GM12878 (cell line): ENCODE data around the gene KLF18. TPM values are rescaled to one million over a fixed set of nuclear protein-coding genes. Genes with fewer than 3 reads are reported as not detected.

Experiments
- ATAC-seq: fragments of 200-7000 bp; cut with Tn5 transposase; 3 replicates; pipeline ENCODE4 v1.9.1; 2020; ENCODE audit warnings: mild to moderate bottlenecking, moderate library complexity
- BruUV-seq: library from RNA; stranded (reverse); fragments of 400-500 nt; replicated peaks from 2 replicates; lab custom pipeline; 2021; lab: Mats Ljungman, UMichigan
- CTCF ChIA-PET: fragments of 300-600 bp; sonication (Branson Sonifier 250); formaldehyde crosslinking; extraction: SDS; loops from one replicate; lab custom pipeline; 2021; ENCODE audit warnings: inconsistent platforms; lab: Yijun Ruan, JAX
- POLR2A ChIA-PET: fragments of 350-600 bp; formaldehyde crosslinking; extraction: SDS; loops from one replicate; lab custom pipeline; 2021; ENCODE audit warnings: inconsistent platforms; lab: Charles Lee
- RAD21 ChIA-PET: fragments of 300-600 bp; sonication (Branson Sonifier 250); formaldehyde crosslinking; loops from one replicate; lab custom pipeline; 2023; ENCODE audit warnings: antibody characterized with exemption; ENCODE audit not compliant: unreplicated experiment; lab: Charles Lee
- SMC1A ChIA-PET: fragments of 300-600 bp; sonication (Branson Sonifier 250); formaldehyde crosslinking; loops from one replicate; lab custom pipeline; 2023; ENCODE audit not compliant: unreplicated experiment, uncharacterized antibody; lab: Charles Lee
- DNase-seq: peaks from one replicate; pipeline ENCODE4 v3.0.0-alpha.2; 2011; ENCODE audit warnings: low read depth, low spot score
- FAIRE-seq: peaks from 3 replicates; lab custom pipeline; 2011; peaks lifted over from hg19 to GRCh38; lab: Jason Lieb, UNC
- H2AFZ ChIP-seq: 2 replicates; pipeline ENCODE4 v1.6.0; 2011; ENCODE audit warnings: low read depth, low read length, control low read depth; ENCODE audit not compliant: control insufficient read depth
- H3K27ac ChIP-seq: 2 replicates; pipeline ENCODE4 v1.5.1; 2011; ENCODE audit warnings: control low read depth; ENCODE audit not compliant: control insufficient read depth, insufficient read depth
- H3K27me3 ChIP-seq, 2 experiments: replicated peaks in 1 of 2; 2 replicates each; pipeline versions ENCODE4 v1.6.0 to v1.6.1; 2011; ENCODE audit warnings: low read length in 1 of 2; ENCODE audit not compliant: control insufficient read depth in 2 of 2, insufficient read depth in 2 of 2
- H3K36me3 ChIP-seq, 2 experiments: 2 replicates each; pipeline ENCODE4 v1.5.1; 2011; ENCODE audit warnings: low read length in 1 of 2; ENCODE audit not compliant: control insufficient read depth in 2 of 2, insufficient read depth in 2 of 2
- H3K4me1 ChIP-seq: 2 replicates; pipeline ENCODE4 v1.6.1; 2011; ENCODE audit warnings: mild to moderate bottlenecking, low read length, moderate library complexity, mixed read lengths; ENCODE audit not compliant: control insufficient read depth, insufficient read depth
- H3K4me2 ChIP-seq: 2 replicates; pipeline ENCODE4 v1.6.0; 2011; ENCODE audit warnings: control low read depth; ENCODE audit not compliant: control insufficient read depth, insufficient read depth
- H3K4me3 ChIP-seq: fragments of 200-600 bp; sonication (generic); 2 replicates; pipeline ENCODE4 v1.5.1; 2016
- H3K79me2 ChIP-seq: 2 replicates; pipeline ENCODE4 v1.6.0; 2011; ENCODE audit warnings: low read length; ENCODE audit not compliant: control insufficient read depth, insufficient read depth
- H3K9ac ChIP-seq: 2 replicates; pipeline ENCODE4 v1.8.0; 2011; ENCODE audit warnings: low read length, control low read depth, mixed read lengths; ENCODE audit not compliant: control insufficient read depth, insufficient read depth
- H3K9me3 ChIP-seq: replicated peaks from 3 replicates; pipeline ENCODE4 v1.5.1; 2011; ENCODE audit warnings: mild to moderate bottlenecking, low read length; ENCODE audit not compliant: control insufficient read depth, insufficient read depth
- H4K20me1 ChIP-seq: 2 replicates; pipeline ENCODE4 v1.6.0; 2011; ENCODE audit not compliant: control insufficient read depth, insufficient read depth
- CHD4 ChIP-seq: fragments of 200-600 bp; sonication (generic); IDR thresholded peaks from 2 replicates; pipeline ENCODE4 v1.6.1; 2016; ENCODE audit warnings: mild to moderate bottlenecking
- MYB ChIP-seq: fragments of 150-350 bp; IDR thresholded peaks from 2 replicates; pipeline ENCODE4 v1.6.1; 2014; ENCODE audit warnings: mild to moderate bottlenecking, low read depth, low read length, borderline replicate concordance
- NFYA ChIP-seq: IDR thresholded peaks from 2 replicates; pipeline ENCODE4 v1.6.1; 2011; ENCODE audit warnings: low read depth, mild to moderate bottlenecking, low read length, improper control_type of control experiment, borderline replicate concordance
- PAX8 ChIP-seq: fragments of 450-650 bp; IDR thresholded peaks from 2 replicates; pipeline ENCODE4 v1.6.1; 2017; ENCODE audit warnings: mild to moderate bottlenecking, moderate library complexity
- POLR2AphosphoS2 ChIP-seq: IDR thresholded peaks from 2 replicates; pipeline ENCODE4 v1.6.1; 2011; ENCODE audit warnings: low read depth, mild to moderate bottlenecking, low read length, improper control_type of control experiment, moderate library complexity
- SKIL ChIP-seq: fragments of 450-650 bp; IDR thresholded peaks from 2 replicates; pipeline ENCODE4 v1.6.1; 2017; ENCODE audit warnings: mild to moderate bottlenecking, low read depth, inconsistent platforms; ENCODE audit not compliant: poor library complexity, severe bottlenecking
- SRF ChIP-seq, 2 experiments: IDR thresholded peaks; 2 replicates each; pipeline ENCODE4 v1.6.1; 2011; ENCODE audit warnings: low read depth in 2 of 2, low read length in 2 of 2, mild to moderate bottlenecking in 1 of 2, moderate library complexity in 1 of 2
- STAT1 ChIP-seq: fragments of 450-650 bp; conservative IDR thresholded peaks from 2 replicates; pipeline ENCODE4 v1.6.1; 2014; ENCODE audit warnings: antibody characterized with exemption, mild to moderate bottlenecking
- SUPT20H ChIP-seq: IDR thresholded peaks from 2 replicates; pipeline ENCODE4 v1.6.1; 2011; ENCODE audit warnings: low read depth, mild to moderate bottlenecking, low read length, moderate library complexity, borderline replicate concordance; ENCODE audit not compliant: control insufficient read depth
- SUZ12 ChIP-seq: fragments of 200-600 bp; sonication (generic); IDR thresholded peaks from one replicate; pipeline ENCODE4 v1.6.1; 2018; ENCODE audit warnings: antibody characterized with exemption, mild to moderate bottlenecking; ENCODE audit not compliant: unreplicated experiment
- ZBED1 ChIP-seq: IDR thresholded peaks from 2 replicates; pipeline ENCODE4 v1.6.1; 2016; ENCODE audit warnings: borderline replicate concordance
- ZBTB4 ChIP-seq: fragments of 450-650 bp; formaldehyde crosslinking; IDR thresholded peaks from 2 replicates; pipeline ENCODE4 v1.4.0; 2022; ENCODE audit warnings: mild to moderate bottlenecking, moderate library complexity
- WGBS: methylation state at CpG from one replicate; pipeline ENCODE4 v1.1.6; 2016; ENCODE audit warnings: low lambda C conversion rate; ENCODE audit not compliant: insufficient replicate concordance, insufficient coverage; ENCODE audit errors: missing lambda C conversion rate; 5-methylcytosine and 5-hydroxymethylcytosine counted together
- in situ Hi-C: fragments of 300-500 bp; cut with MboI; formaldehyde crosslinking; loops from 9 replicates; pipeline ENCODE4 v1.14.3; 2018; ENCODE audit warnings: mixed read lengths
- intact Hi-C: fragments of 100-400 bp; cut with micrococcal nuclease; formaldehyde crosslinking; loops from one replicate; pipeline ENCODE4 v1.14.2; 2022; ENCODE audit not compliant: unreplicated experiment
- polyA plus RNA-seq, 11 experiments: library from polyadenylated mRNA; depleted of rRNA in 4 of 11; unstranded in 6 of 11; stranded (reverse) in 5 of 11; fragments of >200 nt; fragmentation: Nextera tagmentation in 4 of 11; fragmentation: Illumina TruSeq in 1 of 11; extraction: Ambion mirVana in 4 of 11; extraction: Trizol in 1 of 11; gene quantifications; 1 replicate in 1 of 11; 2 replicates in 10 of 11; pipeline versions ENCODE4 v1.2.1 to v1.2.3, GENCODE V29; 2011 to 2016; ENCODE audit warnings: inconsistent platforms in 2 of 11, missing spikeins in 2 of 11, low read depth in 1 of 11
- total RNA-seq, 4 experiments: library from RNA; depleted of rRNA in 3 of 4; stranded (reverse); fragments of >200 nt in 3 of 4; fragmentation: Illumina TruSeq in 1 of 4; extraction: Trizol in 1 of 4; gene quantifications; 2 replicates each; pipeline versions ENCODE4 v1.2.1 to v1.2.3, GENCODE V29; 2013 to 2021

The KLF18 gene
- total and polyA plus RNA-seq, 10 of the 15 experiments (the other 5 are each of a cell fraction or from before 2014, with no cell fraction given) = not detected

GRCh38 chr1:44152692-44153091 lies 11.3 kb upstream of the KLF18 start:
- no peak for FAIRE-seq
- CTCF ChIA-PET = interaction anchor here (1.0 to 1.1 kb wide), 3 partner anchors 11 to 108 kb away, joined by 3 to 4 read pairs (median 3); no protein-coding TSS in a partner anchor

More at GRCh38 chr1:44152692-44153091, 11.3 kb upstream of the KLF18 start:
- Histone ChIP-seq H3K4me2 (no peak overlapping the region), H3K79me2 (no peaks in the 10 kb centered on the region), H3K4me3 (no peak overlapping the region), H4K20me1 (no peaks in the 10 kb centered on the region), H3K4me1 (no peaks in the 10 kb centered on the region)
- no peak for ATAC-seq
- SMC1A ChIA-PET = interaction anchor here (1.0 to 1.9 kb wide), 2 partner anchors 9 to 49 kb away, joined by 3 to 6 read pairs; no protein-coding TSS in a partner anchor
- RAD21 ChIA-PET = interaction anchor here (1.3 kb wide), 1 partner anchor 500 kb away, joined by 3 read pairs; no protein-coding TSS in a partner anchor
- TF ChIP-seq STAT1 = no peak
- no peak for TF ChIP-seq NFYA
- TF ChIP-seq SUZ12 = no peak
- TF ChIP-seq MYB = no peak
- TF ChIP-seq ZBTB4 (CRISPR knock-in tag) = no peak
- no peak for TF ChIP-seq SRF (IDR thresholded peaks at IDR 0.05; ENCODE audit: low read depth in 2 of 2, low read length in 2 of 2)
- TF ChIP-seq PAX8 = no peak
- no peak for TF ChIP-seq SKIL
- TF ChIP-seq SUPT20H = no peak
- no peak for TF ChIP-seq ZBED1
- TF ChIP-seq CHD4 = no peak
- no peak for TF ChIP-seq POLR2AphosphoS2
- TF ChIP-seq, all 136 proteins: peak for 0
- Histone ChIP-seq H3K9me3 (no peaks in the 10 kb centered on the region; the same call in 1 of the 3 replicates), H3K36me3 (no peaks in the 10 kb centered on the region), H3K27me3 (no peaks in the 10 kb centered on the region), H3K9ac (no peak overlapping the region), H3K27ac (no peak overlapping the region), H2AFZ (no peak overlapping the region)
- in situ Hi-C loops (no loop called here), intact Hi-C loops (no loop called here)
- POLR2A ChIA-PET = no interaction called here
- no TSS peak for BruUV-seq
- DNase-seq = no peak
- 13% methylated on average over 1 of the region's 1 CpG for WGBS
